HEK293T (cell line): ENCODE results near the gene SSBP2.
A peak's percentile ranks its signal among the peaks of the same experiment; 100 is the strongest.

Experiments
- CTCF ChIA-PET: fragments of 350-600 bp; formaldehyde crosslinking; extraction: SDS; loops from one replicate; lab custom pipeline; 2021; ENCODE audit warnings: antibody characterized with exemption, inconsistent platforms; lab: Yijun Ruan, JAX
- POLR2A ChIA-PET: fragments of 350-600 bp; formaldehyde crosslinking; extraction: SDS; loops from one replicate; lab custom pipeline; 2020; ENCODE audit warnings: antibody characterized with exemption, inconsistent platforms; lab: Yijun Ruan, JAX
- DNase-seq: peaks from one replicate; pipeline ENCODE4 v3.0.0; 2012; ENCODE audit warnings: mixed read lengths; ENCODE audit errors: extremely low spot score
- ARNT ChIP-seq: fragments of 450-650 bp; IDR thresholded peaks from 2 replicates; pipeline ENCODE4 v1.6.1; 2017; ENCODE audit warnings: mild to moderate bottlenecking
- BHLHE40 ChIP-seq: fragments of 450-650 bp; IDR thresholded peaks from 2 replicates; pipeline ENCODE4 v1.6.1; 2016; ENCODE audit warnings: mild to moderate bottlenecking, moderate library complexity, borderline replicate concordance
- CTBP1 ChIP-seq: fragments of 450-650 bp; IDR thresholded peaks from 2 replicates; pipeline ENCODE4 v1.6.1; 2016; ENCODE audit warnings: borderline replicate concordance
- ELF4 ChIP-seq: fragments of 450-650 bp; IDR thresholded peaks from 2 replicates; pipeline ENCODE4 v1.6.1; 2017; ENCODE audit warnings: antibody characterized with exemption
- FOXA1 ChIP-seq: fragments of 450-650 bp; IDR thresholded peaks from 2 replicates; pipeline ENCODE4 v1.6.1; 2016; ENCODE audit warnings: mild to moderate bottlenecking
- FOXK2 ChIP-seq: fragments of 450-650 bp; IDR thresholded peaks from 2 replicates; pipeline ENCODE4 v1.6.1; 2016; ENCODE audit warnings: mild to moderate bottlenecking
- FOXM1 ChIP-seq: fragments of 450-650 bp; IDR thresholded peaks from 2 replicates; pipeline ENCODE4 v1.6.1; 2017; ENCODE audit warnings: mild to moderate bottlenecking, borderline replicate concordance
- HDGF ChIP-seq: fragments of 450-650 bp; IDR thresholded peaks from 2 replicates; pipeline ENCODE4 v1.6.1; 2017; ENCODE audit warnings: antibody characterized with exemption, borderline replicate concordance
- L3MBTL2 ChIP-seq: fragments of 450-650 bp; conservative IDR thresholded peaks from 2 replicates; pipeline ENCODE4 v1.6.1; 2016; ENCODE audit warnings: mild to moderate bottlenecking
- LEF1 ChIP-seq: fragments of 450-650 bp; IDR thresholded peaks from 2 replicates; pipeline ENCODE4 v1.6.1; 2017; ENCODE audit warnings: mild to moderate bottlenecking, borderline replicate concordance
- NFRKB ChIP-seq: fragments of 450-650 bp; IDR thresholded peaks from 2 replicates; pipeline ENCODE4 v1.6.1; 2016; ENCODE audit warnings: mild to moderate bottlenecking, moderate library complexity
- SP1 ChIP-seq: fragments of 450-650 bp; IDR thresholded peaks from 2 replicates; pipeline ENCODE4 v1.6.1; 2017
- SUZ12 ChIP-seq: fragments of 450-650 bp; IDR thresholded peaks from 2 replicates; pipeline ENCODE4 v1.6.1; 2016; ENCODE audit warnings: mild to moderate bottlenecking
- TARDBP ChIP-seq: fragments of 450-650 bp; IDR thresholded peaks from 2 replicates; pipeline ENCODE4 v1.6.1; 2016
- ZNF384 ChIP-seq: fragments of 450-650 bp; IDR thresholded peaks from 2 replicates; pipeline ENCODE4 v1.6.1; 2016
- TF ChIP-seq, protein P1 (sequence below): fragments of 450-650 bp; IDR thresholded peaks from 2 replicates; pipeline ENCODE4 v1.6.1; 2016

The SSBP2 gene

DNA sequence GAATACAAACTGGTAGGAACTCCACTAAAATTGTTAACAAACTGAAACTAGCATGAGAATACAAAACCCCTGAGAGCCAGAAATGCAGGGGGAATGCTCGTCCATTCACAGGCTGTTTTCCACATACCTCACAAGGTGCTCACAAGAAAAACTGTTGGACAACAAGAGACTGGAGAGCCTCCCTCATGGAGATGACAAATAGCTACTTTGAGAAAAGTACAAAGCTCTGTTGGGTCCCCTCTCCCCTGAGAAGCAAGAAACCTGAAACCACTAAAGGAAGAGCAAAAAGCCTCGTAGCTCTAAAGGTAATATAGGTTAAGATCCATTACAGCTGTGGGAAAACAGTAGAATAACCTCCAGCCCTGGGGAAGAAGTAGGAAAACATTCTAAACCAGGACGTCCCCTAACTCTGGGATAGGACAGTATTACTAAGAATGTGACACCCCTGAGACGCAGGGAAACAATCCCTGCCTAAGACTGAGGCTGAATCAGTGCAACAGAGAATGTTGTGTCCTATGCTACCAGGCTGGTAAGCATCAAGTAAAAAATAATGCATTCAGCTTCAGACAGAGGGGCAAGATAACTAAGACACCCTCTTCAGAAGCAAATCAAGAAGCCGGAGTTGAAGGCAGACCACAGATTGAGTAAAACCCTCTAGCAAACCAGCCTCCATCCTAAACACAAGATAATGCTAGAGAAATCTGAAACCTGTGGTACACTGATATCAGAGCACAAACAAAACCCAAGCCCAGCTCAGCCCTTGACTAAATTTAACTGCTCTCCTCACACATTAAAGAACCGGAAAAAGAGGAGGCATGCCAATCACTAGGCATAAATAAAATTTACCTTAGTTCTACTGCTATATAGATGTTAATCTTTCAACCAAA is 160.2 kb downstream of the SSBP2 start:
- POLR2A ChIA-PET = no interaction called here
- CTCF ChIA-PET = no interaction called here
- DNase-seq = no peak
- no peak for TF ChIP-seq CTBP1
- TF ChIP-seq FOXA1 = no peak
- TF ChIP-seq, protein P1, sequence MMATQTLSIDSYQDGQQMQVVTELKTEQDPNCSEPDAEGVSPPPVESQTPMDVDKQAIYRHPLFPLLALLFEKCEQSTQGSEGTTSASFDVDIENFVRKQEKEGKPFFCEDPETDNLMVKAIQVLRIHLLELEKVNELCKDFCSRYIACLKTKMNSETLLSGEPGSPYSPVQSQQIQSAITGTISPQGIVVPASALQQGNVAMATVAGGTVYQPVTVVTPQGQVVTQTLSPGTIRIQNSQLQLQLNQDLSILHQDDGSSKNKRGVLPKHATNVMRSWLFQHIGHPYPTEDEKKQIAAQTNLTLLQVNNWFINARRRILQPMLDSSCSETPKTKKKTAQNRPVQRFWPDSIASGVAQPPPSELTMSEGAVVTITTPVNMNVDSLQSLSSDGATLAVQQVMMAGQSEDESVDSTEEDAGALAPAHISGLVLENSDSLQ = 0 out of 2 replicates have a peak, but pooled peaks have one; percentile 26
- TF ChIP-seq HDGF = no peak
- TF ChIP-seq FOXM1 = no peak
- no peak for TF ChIP-seq LEF1

DNA sequence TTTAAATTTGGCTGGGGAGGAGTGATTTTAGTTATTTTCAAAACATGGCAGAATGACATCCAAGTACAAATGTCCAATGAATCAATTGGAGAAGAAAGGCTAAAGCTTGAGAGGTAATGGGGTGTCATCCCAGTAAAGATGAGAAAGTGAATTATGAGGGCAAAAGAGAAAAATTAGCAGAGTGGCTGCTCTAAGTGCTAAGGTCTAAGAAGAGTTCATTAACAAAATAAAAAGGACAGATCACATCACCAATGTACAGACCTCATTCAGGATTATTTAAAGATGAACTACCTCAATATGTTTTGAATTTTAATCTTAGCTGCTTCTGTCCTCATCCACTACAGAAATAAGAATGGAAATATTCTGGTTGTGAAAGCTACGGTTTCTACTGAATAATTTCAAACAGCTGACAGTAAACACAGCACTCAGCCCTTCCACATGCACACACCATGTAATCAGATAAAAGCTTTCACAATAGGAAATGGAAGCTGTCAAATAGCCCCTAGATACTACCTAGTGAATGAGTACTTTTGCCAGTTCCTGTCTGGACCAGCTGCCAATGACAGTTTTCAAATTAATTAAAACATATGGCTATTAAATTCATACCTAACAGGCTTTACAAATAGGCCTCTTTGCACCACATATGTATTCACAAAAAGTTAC is 171.5 kb downstream of the SSBP2 start:
- TF ChIP-seq FOXA1 (no peak), ZNF384 (no peak), L3MBTL2 (no peak), NFRKB (no peak), CTBP1 (no peak), BHLHE40 (no peak), HDGF (no peak), ARNT (no peak), FOXM1 (no peak), SP1 (no peak), SUZ12 (no peak), FOXK2 (no peak)
- TF ChIP-seq, protein P1 = no peak
- no peak for DNase-seq
- CTCF ChIA-PET = no interaction called here
- POLR2A ChIA-PET = no interaction called here

- no peak for DNase-seq
- TF ChIP-seq FOXA1 (no peak), FOXK2 (no peak), BHLHE40 (no peak), ELF4 (no peak), TARDBP (no peak), L3MBTL2 (no peak)
- TF ChIP-seq, protein P1 = peak; percentile 92
- ChIA-PET POLR2A (no interaction called here), CTCF (no interaction called here)
Measured at GRCh38 chr5:81577091-81577490, 173.8 kb downstream of the SSBP2 start.

- no peak for DNase-seq
- no peak for TF ChIP-seq CTBP1
- TF ChIP-seq ARNT = no peak
- no peak for TF ChIP-seq ELF4
- TF ChIP-seq ZNF384 = no peak
- no peak for TF ChIP-seq NFRKB
- no peak for TF ChIP-seq TARDBP
- no peak for TF ChIP-seq LEF1
- no peak for TF ChIP-seq SP1
- TF ChIP-seq FOXK2 = no peak
- no peak for TF ChIP-seq BHLHE40
- TF ChIP-seq FOXM1 = no peak
- no peak for TF ChIP-seq SUZ12
- TF ChIP-seq, protein P1 = no peak
- no peak for TF ChIP-seq FOXA1
- TF ChIP-seq L3MBTL2 = no peak
- TF ChIP-seq HDGF = no peak
- ChIA-PET CTCF (no interaction called here), POLR2A (no interaction called here)
Measured at GRCh38 chr5:81575924-81576323, 175.0 kb downstream of the SSBP2 start.

DNA sequence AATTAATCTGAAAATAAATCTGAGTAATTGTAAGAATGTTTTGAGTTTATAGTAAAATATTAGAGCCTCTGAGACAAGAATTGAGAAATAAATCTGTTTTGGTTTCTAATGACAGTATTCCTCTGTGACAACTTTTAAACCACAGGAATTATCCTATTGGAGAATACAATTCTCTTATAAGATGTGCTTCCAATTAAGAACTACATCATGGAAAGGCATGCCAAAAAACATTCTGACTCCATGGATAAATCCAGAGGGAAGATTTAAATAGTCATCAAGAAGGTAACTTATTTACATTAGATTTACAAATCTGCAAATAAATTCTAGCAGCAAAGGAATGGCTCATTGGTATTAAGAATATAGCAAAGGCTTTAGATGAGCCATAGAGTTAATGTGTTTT is 178.7 kb downstream of the SSBP2 start:
- DNase-seq = no peak
- CTCF ChIA-PET = no interaction called here
- POLR2A ChIA-PET = no interaction called here
- TF ChIP-seq FOXM1 (no peak), SUZ12 (no peak), HDGF (no peak)

DNA sequence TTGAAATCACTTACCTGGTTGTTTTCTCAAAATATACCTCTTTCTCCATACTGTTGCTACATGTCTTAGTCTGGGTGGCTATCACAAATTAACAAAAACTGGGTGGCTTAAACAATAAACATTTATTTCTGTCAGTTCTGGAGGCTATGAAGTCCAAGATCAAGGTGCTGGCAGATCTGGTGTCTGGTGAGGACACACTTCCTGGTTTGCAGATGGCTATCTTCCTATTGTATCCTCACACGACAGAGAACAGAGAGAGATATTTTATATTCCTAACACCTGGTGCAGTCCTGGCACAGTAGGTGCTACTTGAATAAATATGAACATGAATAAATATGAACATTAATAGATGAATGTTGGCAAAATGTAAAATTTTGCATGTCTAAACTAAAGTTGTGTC is 192.7 kb downstream of the SSBP2 start:
- no peak for DNase-seq
- ChIA-PET POLR2A (no interaction called here), CTCF (no interaction called here)
- TF ChIP-seq ELF4 (no peak), FOXM1 (no peak)
